Memory B cell (primary cell): ENCODE data around the gene NDUFB8.

ENCODE experiments used
- ATAC-seq: fragments of 150-1000 bp; cut with Tn5 transposase; 2 replicates; pipeline ENCODE4 v1.10.0; 2021; ENCODE audit warnings: low read depth, mild to moderate bottlenecking, moderate library complexity
- DNase-seq, 2 donors: peaks; one replicate each; pipeline ENCODE4 v3.0.0; 2022; ENCODE audit warnings: low spot score in 2 of 2
- H3K27ac Mint-ChIP-seq: one replicate; pipeline ENCODE4 v1.8.0; 2022; ENCODE audit warnings: mild to moderate bottlenecking, moderate library complexity, mixed read lengths
- H3K27me3 Mint-ChIP-seq: one replicate; pipeline ENCODE4 v1.8.0; 2022; ENCODE audit warnings: mixed read lengths
- H3K36me3 Mint-ChIP-seq: one replicate; pipeline ENCODE4 v1.8.0; 2022; ENCODE audit warnings: mild to moderate bottlenecking, mixed read lengths
- H3K4me1 Mint-ChIP-seq: one replicate; pipeline ENCODE4 v1.8.0; 2022; ENCODE audit warnings: mixed read lengths
- H3K4me3 Mint-ChIP-seq: one replicate; pipeline ENCODE4 v1.8.0; 2022; ENCODE audit warnings: mild to moderate bottlenecking, moderate library complexity, mixed read lengths
- H3K9me3 Mint-ChIP-seq: one replicate; pipeline ENCODE4 v1.8.0; 2022; ENCODE audit warnings: mixed read lengths

NDUFB8 gene

GRCh38 chr10:100483876-100484666 lies 45.6 kb downstream of the NDUFB8 start:
- Mint-ChIP-seq H3K9me3 (peaks cover 2% of the 10 kb centered on the region), H3K27me3 (peaks cover 14% of the 10 kb centered on the region), H3K4me3 (no peak overlapping the region), H3K27ac (no peak overlapping the region), H3K36me3 (peaks cover 10% of the 10 kb centered on the region), H3K4me1 (peaks cover 9% of the 10 kb centered on the region)
- no peak for ATAC-seq
- no peak for DNase-seq

- peaks cover 16% of the 10 kb centered on the region for H3K27me3 Mint-ChIP-seq
- peaks cover 2% of the 10 kb centered on the region for H3K9me3 Mint-ChIP-seq
- no peak overlapping the region for H3K27ac Mint-ChIP-seq
- H3K36me3 Mint-ChIP-seq = peaks cover 4% of the 10 kb centered on the region
- H3K4me1 Mint-ChIP-seq = peaks cover 9% of the 10 kb centered on the region
- peak overlapping the region; percentile 85 for H3K4me3 Mint-ChIP-seq
- no peak for ATAC-seq
- DNase-seq = no peak
Measured at GRCh38 chr10:100482834-100483185, 46.9 kb downstream of the NDUFB8 start.

GRCh38 chr10:100482181-100482833 lies 47.4 kb downstream of the NDUFB8 start:
- peak overlapping the region; percentile 85 for H3K4me3 Mint-ChIP-seq
- ATAC-seq (peak; percentile 36), DNase-seq (peak; percentile 35 to 72)
- peaks cover 2% of the 10 kb centered on the region for H3K9me3 Mint-ChIP-seq
- peaks cover 4% of the 10 kb centered on the region for H3K36me3 Mint-ChIP-seq
- peaks cover 9% of the 10 kb centered on the region for H3K4me1 Mint-ChIP-seq
- H3K27me3 Mint-ChIP-seq = peaks cover 16% of the 10 kb centered on the region
- no peak overlapping the region for H3K27ac Mint-ChIP-seq

- H3K27ac Mint-ChIP-seq = no peak overlapping the region
- peaks cover 9% of the 10 kb centered on the region for H3K4me1 Mint-ChIP-seq
- peaks cover 2% of the 10 kb centered on the region for H3K9me3 Mint-ChIP-seq
- peak; percentile 95 to 96 for DNase-seq
- H3K27me3 Mint-ChIP-seq = peaks cover 16% of the 10 kb centered on the region
- peak; percentile 97 for ATAC-seq
- H3K4me3 Mint-ChIP-seq = peak overlapping the region; percentile 85
- H3K36me3 Mint-ChIP-seq = peaks cover 2% of the 10 kb centered on the region
Measured at GRCh38 chr10:100481462-100482081, 48.1 kb downstream of the NDUFB8 start.

- Mint-ChIP-seq H3K27me3 (peaks cover 16% of the 10 kb centered on the region), H3K4me3 (no peak overlapping the region), H3K36me3 (no peaks in the 10 kb centered on the region), H3K9me3 (peaks cover 2% of the 10 kb centered on the region), H3K27ac (no peak overlapping the region), H3K4me1 (peaks cover 9% of the 10 kb centered on the region)
- ATAC-seq (no peak), DNase-seq (no peak)
Measured at GRCh38 chr10:100480002-100480401, 49.7 kb downstream of the NDUFB8 start.

GRCh38 chr10:100479037-100479436 lies 50.6 kb downstream of the NDUFB8 start:
- Mint-ChIP-seq H3K36me3 (no peaks in the 10 kb centered on the region), H3K27me3 (peaks cover 18% of the 10 kb centered on the region), H3K27ac (no peak overlapping the region), H3K4me1 (peaks cover 9% of the 10 kb centered on the region), H3K4me3 (no peak overlapping the region), H3K9me3 (peaks cover 2% of the 10 kb centered on the region)
- DNase-seq = no peak
- no peak for ATAC-seq

GRCh38 chr10:100477970-100478369 lies 51.7 kb downstream of the NDUFB8 start:
- H3K4me1 Mint-ChIP-seq = peaks cover 5% of the 10 kb centered on the region
- no peak for ATAC-seq
- no peak overlapping the region for H3K4me3 Mint-ChIP-seq
- H3K36me3 Mint-ChIP-seq = no peaks in the 10 kb centered on the region
- peaks cover 18% of the 10 kb centered on the region for H3K27me3 Mint-ChIP-seq
- no peak overlapping the region for H3K27ac Mint-ChIP-seq
- DNase-seq = no peak
- H3K9me3 Mint-ChIP-seq = peaks cover 2% of the 10 kb centered on the region
